MM.1S (cell line): ENCODE measurements around the gene AMPH.
A peak's percentile ranks its signal among the peaks of the same experiment; 100 is the strongest.

Experiments
- DNase-seq: peaks from one replicate; pipeline ENCODE4 v3.0.0-alpha.2; 2015
- H2AFZ ChIP-seq: fragments of 300-600 bp; sonication (generic); 2 replicates; pipeline ENCODE4 v1.6.0; 2016; ENCODE audit warnings: antibody characterized with exemption, low read length
- H3F3A ChIP-seq: fragments of 300-600 bp; sonication (generic); 2 replicates; pipeline ENCODE4 v1.6.1; 2016; ENCODE audit warnings: mild to moderate bottlenecking, antibody characterized with exemption, low read length, moderate library complexity, mixed read lengths; ENCODE audit not compliant: insufficient read depth
- H3K27ac ChIP-seq: fragments of 300-600 bp; sonication (generic); 2 replicates; pipeline ENCODE4 v1.5.1; 2016; ENCODE audit warnings: mild to moderate bottlenecking, low read length
- H3K27me3 ChIP-seq: fragments of 300-600 bp; sonication (generic); replicated peaks from 2 replicates; pipeline ENCODE4 v1.6.0; 2016; ENCODE audit warnings: low read length; ENCODE audit not compliant: insufficient read depth
- H3K36me3 ChIP-seq: fragments of 300-600 bp; sonication (generic); replicated peaks from 2 replicates; pipeline ENCODE4 v1.6.1; 2016; ENCODE audit warnings: mild to moderate bottlenecking, low read length, mixed read lengths; ENCODE audit not compliant: insufficient read depth
- H3K4me1 ChIP-seq: fragments of 300-600 bp; sonication (generic); 2 replicates; pipeline ENCODE4 v1.6.1; 2016; ENCODE audit warnings: low read length, mixed read lengths
- H3K4me2 ChIP-seq: fragments of 300-600 bp; sonication (generic); 2 replicates; pipeline ENCODE4 v1.6.0; 2016; ENCODE audit warnings: low read depth, low read length
- H3K4me3 ChIP-seq: fragments of 300-600 bp; sonication (generic); 2 replicates; pipeline ENCODE4 v1.5.1; 2016; ENCODE audit warnings: low read length, mixed read lengths
- H3K79me2 ChIP-seq: fragments of 300-600 bp; sonication (generic); 2 replicates; pipeline ENCODE4 v1.6.1; 2016; ENCODE audit warnings: mixed run types, low read length, mixed read lengths
- H3K9ac ChIP-seq: fragments of 300-600 bp; sonication (generic); 2 replicates; pipeline ENCODE4 v1.6.1; 2016; ENCODE audit warnings: low read length, mixed read lengths
- H3K9me2 ChIP-seq: fragments of 300-600 bp; sonication (generic); replicated peaks from 2 replicates; pipeline ENCODE4 v1.6.1; 2016; ENCODE audit warnings: mild to moderate bottlenecking, low read length, mixed read lengths; ENCODE audit not compliant: insufficient read depth
- H3K9me3 ChIP-seq: fragments of 300-600 bp; sonication (generic); replicated peaks from 2 replicates; pipeline ENCODE4 v1.6.1; 2016; ENCODE audit warnings: mild to moderate bottlenecking, low read length, mixed read lengths; ENCODE audit not compliant: insufficient read depth
- H4K20me1 ChIP-seq: fragments of 300-600 bp; sonication (generic); 2 replicates; pipeline ENCODE4 v1.6.1; 2016; ENCODE audit warnings: mild to moderate bottlenecking, low read length, moderate library complexity, mixed read lengths; ENCODE audit not compliant: insufficient read depth
- CTCF ChIP-seq: fragments of 300-600 bp; sonication (generic); IDR thresholded peaks from 2 replicates; pipeline ENCODE4 v1.5.1; 2016; ENCODE audit warnings: antibody characterized with exemption, low read length, mixed read lengths
- EZH2 ChIP-seq: fragments of 300-600 bp; sonication (generic); optimal IDR thresholded peaks from 2 replicates; pipeline ENCODE3; 2017; ENCODE audit warnings: low read depth, mild to moderate bottlenecking, antibody characterized with exemption, low read length, mixed read lengths
- EZH2phosphoT487 ChIP-seq: fragments of 300-600 bp; sonication (generic); IDR thresholded peaks from 2 replicates; pipeline ENCODE4 v1.6.1; 2018; ENCODE audit warnings: antibody characterized with exemption, low read length

The AMPH gene

DNA sequence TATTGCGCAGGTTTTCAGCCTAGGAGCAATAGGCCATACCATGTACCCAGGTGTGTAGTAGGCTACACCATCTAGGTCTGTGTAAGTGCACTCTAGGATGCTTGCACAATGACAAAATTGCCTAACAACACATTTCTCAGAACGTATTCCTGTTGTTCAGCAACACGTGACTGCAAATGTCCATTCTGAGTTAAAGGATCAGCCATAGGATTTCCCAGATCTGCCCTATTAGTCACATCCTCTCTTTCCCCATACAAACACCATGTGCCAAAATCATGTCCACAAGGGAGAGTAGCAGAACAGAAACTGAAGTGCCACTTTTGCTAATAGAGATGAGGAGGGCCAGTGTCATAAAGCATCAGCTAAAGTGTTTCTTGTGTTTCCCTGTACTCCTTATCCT lies 42.6 kb upstream of the AMPH start:
- Histone ChIP-seq H3K9ac (no peak overlapping the region), H3F3A (no peaks in the 10 kb centered on the region), H3K9me3 (no peaks in the 10 kb centered on the region), H3K4me1 (peaks cover 11% of the 10 kb centered on the region; the same call in 1 of the 2 replicates), H3K27ac (no peak overlapping the region), H3K27me3 (no peaks in the 10 kb centered on the region), H4K20me1 (no peaks in the 10 kb centered on the region), H3K4me2 (no peak overlapping the region), H3K36me3 (no peaks in the 10 kb centered on the region), H3K9me2 (no peaks in the 10 kb centered on the region), H2AFZ (no peak overlapping the region), H3K4me3 (no peak overlapping the region), H3K79me2 (no peaks in the 10 kb centered on the region)
- no peak for TF ChIP-seq CTCF
- no peak for TF ChIP-seq EZH2phosphoT487
- no peak for TF ChIP-seq EZH2
- DNase-seq: no peak

- Histone ChIP-seq H4K20me1 (no peaks in the 10 kb centered on the region), H3K36me3 (no peaks in the 10 kb centered on the region), H2AFZ (peak overlapping the region; percentile 28; the same call in 1 of the 2 replicates), H3K9me3 (no peaks in the 10 kb centered on the region), H3K4me3 (no peak overlapping the region), H3K4me2 (peak overlapping the region; percentile 27; the same call in 1 of the 2 replicates), H3K9ac (no peak overlapping the region), H3K4me1 (peaks cover 11% of the 10 kb centered on the region; the same call in 1 of the 2 replicates), H3K27me3 (no peaks in the 10 kb centered on the region), H3K27ac (peak overlapping the region; percentile 9; the same call in 1 of the 2 replicates), H3F3A (no peaks in the 10 kb centered on the region), H3K9me2 (no peaks in the 10 kb centered on the region), H3K79me2 (no peaks in the 10 kb centered on the region)
- TF ChIP-seq EZH2 (no peak), CTCF (no peak), EZH2phosphoT487 (no peak)
- DNase-seq: peak; percentile 33
Measured at GRCh38 chr7:38671911-38672905, 41.0 kb upstream of the AMPH start.

DNA sequence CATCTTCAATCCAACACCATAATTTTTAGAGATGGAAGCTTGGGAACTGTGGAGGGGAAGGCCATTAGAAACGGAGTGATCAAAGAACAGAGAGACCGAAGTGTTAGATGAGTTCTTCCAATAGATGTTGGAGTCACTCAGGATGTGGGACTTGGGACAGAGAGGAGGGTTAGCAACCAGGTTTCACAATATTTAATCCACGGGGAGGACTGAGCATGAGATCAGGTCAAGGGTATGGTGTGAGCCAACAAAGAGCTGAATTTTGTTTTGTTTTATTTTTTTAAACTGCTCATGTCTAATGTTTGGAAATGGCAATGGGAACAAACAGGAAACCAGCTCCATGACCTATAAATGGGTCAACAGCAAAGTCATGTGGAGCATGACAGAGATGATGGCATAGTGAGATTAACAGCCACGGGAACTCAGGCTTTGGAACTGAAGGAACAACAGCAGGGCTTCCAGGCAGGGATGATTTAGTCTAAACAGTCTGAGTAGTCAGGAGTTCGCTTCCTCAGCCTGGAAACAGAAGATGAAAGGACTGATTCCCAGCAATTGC lies 38.9 kb upstream of the AMPH start:
- Histone ChIP-seq H3K79me2 (no peaks in the 10 kb centered on the region), H3K4me3 (no peak overlapping the region)

More for the DNA sequence above, 38.9 kb upstream of the AMPH start:
- no peak overlapping the region for H2AFZ ChIP-seq
- H3K27ac ChIP-seq: no peak overlapping the region
- no peaks in the 10 kb centered on the region for H3F3A ChIP-seq
- no peaks in the 10 kb centered on the region for H3K27me3 ChIP-seq
- H3K9me2 ChIP-seq: no peaks in the 10 kb centered on the region
- H3K9me3 ChIP-seq: no peaks in the 10 kb centered on the region
- H3K36me3 ChIP-seq: no peaks in the 10 kb centered on the region
- no peaks in the 10 kb centered on the region for H4K20me1 ChIP-seq
- peaks cover 11% of the 10 kb centered on the region; the same call in 1 of the 2 replicates for H3K4me1 ChIP-seq
- no peak overlapping the region for H3K9ac ChIP-seq
- no peak overlapping the region for H3K4me2 ChIP-seq
- DNase-seq: no peak
- TF ChIP-seq CTCF: no peak
- no peak for TF ChIP-seq EZH2phosphoT487
- TF ChIP-seq EZH2: no peak
